H1 (cell line): ENCODE results near the gene MLLT11. TPM values are rescaled to one million over a fixed set of nuclear protein-coding genes. Genes with fewer than 3 reads are reported as not detected.

Experiments used
- CTCF ChIA-PET: fragments of 300-600 bp; sonication (Branson Sonifier 250); formaldehyde crosslinking; loops from one replicate; lab custom pipeline; 2021; ENCODE audit not compliant: partially characterized antibody; lab: Charles Lee
- POLR2A ChIA-PET: fragments of 300-600 bp; sonication (Branson Sonifier 250); formaldehyde crosslinking; loops from one replicate; lab custom pipeline; 2021; ENCODE audit warnings: inconsistent platforms; ENCODE audit not compliant: partially characterized antibody; lab: Charles Lee
- DNase-seq, 2 experiments: peaks; one replicate each; pipeline versions ENCODE4 v3.0.0 to v3.0.0-alpha.2; 2010 to 2022; ENCODE audit warnings: low spot score in 2 of 2, low read depth in 1 of 2, mixed read lengths in 1 of 2
- FAIRE-seq: peaks from 2 replicates; lab custom pipeline; 2011; peaks lifted over from hg19 to GRCh38; lab: Jason Lieb, UNC
- H2AFZ ChIP-seq: 2 replicates; pipeline ENCODE4 v1.8.1; 2012; ENCODE audit warnings: low read length, inconsistent platforms
- H2AK5ac ChIP-seq: 2 replicates; pipeline ENCODE4 v1.6.1; 2013; ENCODE audit warnings: low read depth, low read length
- H2BK120ac ChIP-seq: replicated peaks from 2 replicates; pipeline ENCODE3; 2013; ENCODE audit warnings: low read depth, low read length, inconsistent platforms
- H2BK12ac ChIP-seq: 2 replicates; pipeline ENCODE4 v1.6.1; 2013; ENCODE audit warnings: low read depth, low read length
- H2BK15ac ChIP-seq: 2 replicates; pipeline ENCODE4 v1.6.1; 2013; ENCODE audit warnings: low read length
- H2BK20ac ChIP-seq: 2 replicates; pipeline ENCODE4 v1.6.1; 2013; ENCODE audit warnings: low read length
- H2BK5ac ChIP-seq: 2 replicates; pipeline ENCODE4 v1.6.1; 2013; ENCODE audit warnings: low read depth, low read length
- H3K14ac ChIP-seq: 2 replicates; pipeline ENCODE4 v1.6.1; 2013; ENCODE audit warnings: inconsistent platforms; ENCODE audit not compliant: insufficient read length
- H3K18ac ChIP-seq: 2 replicates; pipeline ENCODE4 v1.6.1; 2013; ENCODE audit warnings: low read length; ENCODE audit errors: extremely low read depth
- H3K23ac ChIP-seq: 2 replicates; pipeline ENCODE4 v1.6.1; 2013; ENCODE audit warnings: inconsistent platforms; ENCODE audit not compliant: insufficient read length
- H3K23me2 ChIP-seq: 2 replicates; pipeline ENCODE4 v1.6.1; 2013; ENCODE audit warnings: low read depth, low read length
- H3K27ac ChIP-seq: 2 replicates; pipeline ENCODE4 v1.6.1; 2011; ENCODE audit warnings: low read depth, low read length, inconsistent platforms
- H3K27me3 ChIP-seq, 4 experiments: replicated peaks in 1 of 4; 1 replicate in 1 of 4; 2 replicates in 3 of 4; pipeline versions ENCODE4 v1.6.1 to v1.8.1; 2011 to 2013; ENCODE audit warnings: low read length in 3 of 4, mild to moderate bottlenecking in 3 of 4, inconsistent platforms in 2 of 4, mixed read lengths in 2 of 4, moderate library complexity in 1 of 4; ENCODE audit not compliant: control insufficient read depth in 3 of 4, insufficient read depth in 3 of 4; ENCODE audit errors: extremely low read depth in 1 of 4
- H3K36me3 ChIP-seq, 4 experiments: 2 replicates each; pipeline versions ENCODE4 v1.6.1 to v1.8.1; 2011 to 2013; ENCODE audit warnings: mild to moderate bottlenecking in 4 of 4, low read length in 3 of 4, moderate library complexity in 2 of 4, control low read depth in 1 of 4, inconsistent platforms in 1 of 4; ENCODE audit not compliant: insufficient read depth in 4 of 4, control insufficient read depth in 2 of 4
- H3K4ac ChIP-seq: replicated peaks from 2 replicates; pipeline ENCODE3; 2013; ENCODE audit warnings: low read length, low read depth, mixed read lengths, inconsistent platforms; ENCODE audit not compliant: insufficient read length
- H3K4me1 ChIP-seq, 4 experiments: replicated peaks in 1 of 4; 1 replicate in 1 of 4; 2 replicates in 3 of 4; pipeline versions ENCODE4 v1.6.1 to v1.8.1; 2011 to 2013; ENCODE audit warnings: low read length in 3 of 4, inconsistent platforms in 2 of 4, mixed read lengths in 1 of 4; ENCODE audit not compliant: insufficient read depth in 4 of 4, control insufficient read depth in 3 of 4
- H3K4me2 ChIP-seq, 2 experiments: 2 replicates each; pipeline versions ENCODE4 v1.6.1 to v1.8.1; 2011 to 2013; ENCODE audit warnings: low read depth in 2 of 2, low read length in 2 of 2, control low read depth in 1 of 2, inconsistent platforms in 1 of 2, mild to moderate bottlenecking in 1 of 2; ENCODE audit not compliant: insufficient read depth in 1 of 2
- H3K4me3 ChIP-seq, 4 experiments: fragments of 200-600, 300-600 bp in 1 of 4; sonication (generic), shearing (Covaris generic), sonication (Bioruptor Twin) in 1 of 4; 2 replicates each; pipeline versions ENCODE4 v1.5.1 to v1.8.1; 2011 to 2016; ENCODE audit warnings: low read length in 4 of 4, low read depth in 3 of 4, control low read depth in 2 of 4, inconsistent platforms in 2 of 4, mild to moderate bottlenecking in 2 of 4, mixed read lengths in 1 of 4, moderate library complexity in 1 of 4; ENCODE audit not compliant: insufficient read depth in 2 of 4; ENCODE audit errors: extremely low read depth in 1 of 4
- H3K56ac ChIP-seq: replicated peaks from 2 replicates; pipeline ENCODE3; 2013; ENCODE audit warnings: low read depth, mild to moderate bottlenecking, mixed read lengths, low read length, inconsistent platforms; ENCODE audit not compliant: insufficient read length
- H3K79me1 ChIP-seq: 2 replicates; pipeline ENCODE4 v1.6.1; 2013; ENCODE audit warnings: low read depth, low read length, control low read depth
- H3K79me2 ChIP-seq, 2 experiments: 2 replicates each; pipeline versions ENCODE4 v1.6.1 to v1.8.1; 2012 to 2013; ENCODE audit warnings: low read length in 2 of 2, mild to moderate bottlenecking in 2 of 2, inconsistent platforms in 1 of 2; ENCODE audit not compliant: insufficient read depth in 2 of 2, control insufficient read depth in 1 of 2
- H3K9ac ChIP-seq, 4 experiments: replicated peaks in 1 of 4; 1 replicate in 1 of 4; 2 replicates in 3 of 4; pipeline versions ENCODE4 v1.6.1 to v1.8.1; 2011 to 2013; ENCODE audit warnings: low read depth in 3 of 4, low read length in 3 of 4, control low read depth in 2 of 4, mild to moderate bottlenecking in 2 of 4, moderate library complexity in 2 of 4, inconsistent platforms in 1 of 4; ENCODE audit errors: extremely low read depth in 1 of 4
- H3K9me3 ChIP-seq, 2 experiments: 2 replicates each; pipeline versions ENCODE4 v1.6.1 to v1.8.1; 2012 to 2013; ENCODE audit warnings: mild to moderate bottlenecking in 2 of 2, moderate library complexity in 2 of 2, control low read depth in 1 of 2, inconsistent platforms in 1 of 2, low read depth in 1 of 2, low read length in 1 of 2, mixed read lengths in 1 of 2; ENCODE audit not compliant: insufficient read depth in 2 of 2
- H4K20me1 ChIP-seq, 2 experiments: replicated peaks in 1 of 2; 2 replicates each; pipeline versions ENCODE3 to v1.8.1; 2011 to 2013; ENCODE audit warnings: inconsistent platforms in 2 of 2, low read length in 2 of 2, mild to moderate bottlenecking in 1 of 2; ENCODE audit not compliant: insufficient read depth in 2 of 2, control insufficient read depth in 1 of 2
- H4K5ac ChIP-seq: 2 replicates; pipeline ENCODE4 v1.6.1; 2013; ENCODE audit warnings: low read length, low read depth, mixed read lengths, inconsistent platforms; ENCODE audit not compliant: insufficient read length
- H4K8ac ChIP-seq: 2 replicates; pipeline ENCODE4 v1.8.0; 2013; ENCODE audit warnings: mild to moderate bottlenecking, moderate library complexity, low read length, inconsistent platforms; ENCODE audit not compliant: insufficient read depth; ENCODE audit errors: extremely low read depth
- H4K91ac ChIP-seq: replicated peaks from 2 replicates; pipeline ENCODE3; 2013; ENCODE audit warnings: low read length, mixed read lengths, inconsistent platforms; ENCODE audit not compliant: insufficient read length
- BCL11A ChIP-seq, 2 experiments: IDR thresholded peaks; one replicate each; pipeline ENCODE4 v1.6.1; 2011; ENCODE audit warnings: low read depth in 2 of 2, low read length in 2 of 2, mild to moderate bottlenecking in 2 of 2
- CREB1 ChIP-seq: IDR thresholded peaks from 2 replicates; pipeline ENCODE4 v1.6.1; 2012; ENCODE audit warnings: inconsistent platforms
- GABPA ChIP-seq: IDR thresholded peaks from 2 replicates; pipeline ENCODE4 v1.6.1; 2011; ENCODE audit warnings: mild to moderate bottlenecking, low read length, moderate library complexity, borderline replicate concordance; ENCODE audit not compliant: insufficient read depth
- HDAC2 ChIP-seq, 2 experiments: fragments of 300-600 bp in 1 of 2; sonication (generic) in 1 of 2; IDR thresholded peaks; 2 replicates each; pipeline ENCODE4 v1.6.1; 2011 to 2012; ENCODE audit warnings: low read depth in 2 of 2, low read length in 2 of 2, mild to moderate bottlenecking in 2 of 2, moderate library complexity in 2 of 2, borderline replicate concordance in 1 of 2, inconsistent platforms in 1 of 2
- HDAC6 ChIP-seq: IDR thresholded peaks from one replicate; pipeline ENCODE4 v1.7.1; 2012; ENCODE audit warnings: low read depth, mild to moderate bottlenecking, inconsistent platforms, low read length, moderate library complexity
- RBBP5 ChIP-seq: IDR thresholded peaks from 2 replicates; pipeline ENCODE4 v1.7.1; 2012; ENCODE audit warnings: low read depth, mild to moderate bottlenecking, inconsistent platforms, low read length, moderate library complexity, borderline replicate concordance
- WGBS, 2 experiments: shearing (Covaris generic) in 1 of 2; methylation state at CpG; one replicate each; pipeline versions ENCODE4 v1.1.6 to v1.1.7; 2013 to 2015; ENCODE audit warnings: low lambda C conversion rate in 2 of 2, mixed read lengths in 2 of 2, inconsistent platforms in 1 of 2, low coverage in 1 of 2, missing lambda C conversion rate in 1 of 2; ENCODE audit not compliant: insufficient replicate concordance in 2 of 2, insufficient coverage in 1 of 2, insufficient read length in 1 of 2; ENCODE audit errors: extremely low coverage in 1 of 2, missing lambda C conversion rate in 1 of 2; 5-methylcytosine and 5-hydroxymethylcytosine counted together
- polyA plus RNA-seq, 7 experiments: library from polyadenylated mRNA; depleted of rRNA in 3 of 7; stranded (reverse) in 5 of 7; unstranded in 2 of 7; fragments of >200 nt in 5 of 7; fragments of 200-250 nt in 2 of 7; gene quantifications; 1 replicate in 5 of 7; 2 replicates in 1 of 7; 4 replicates in 1 of 7; pipeline versions ENCODE4 v1.2.1 to v1.2.3, GENCODE V29; 2011 to 2013; ENCODE audit warnings: missing spikeins in 2 of 7, mixed read lengths in 2 of 7
- total RNA-seq: library from RNA; stranded (reverse); fragmentation: NEBNext Ultra II Directional; extraction: Animal tissue kit (Norgen Biotek cat#: 25700); gene quantifications from 2 replicates; pipeline ENCODE4 v1.2.1, GENCODE V29; 2021
- TF ChIP-seq, protein P1 (sequence below), 3 experiments: IDR thresholded peaks; 1 replicate in 2 of 3; 2 replicates in 1 of 3; pipeline versions ENCODE4 v1.5.1 to v1.6.1; 2011; ENCODE audit warnings: low read length in 3 of 3, mild to moderate bottlenecking in 3 of 3, inconsistent platforms in 2 of 3, low read depth in 1 of 3, moderate library complexity in 1 of 3; ENCODE audit not compliant: insufficient read depth in 1 of 3; ENCODE audit errors: control extremely low read depth in 1 of 3
- TF ChIP-seq, protein P2 (sequence below): IDR thresholded peaks from 2 replicates; pipeline ENCODE4 v1.6.1; 2011; ENCODE audit warnings: low read length, improper control_type of control experiment

MLLT11 gene
- total and polyA plus RNA-seq, 2 of the 8 experiments (the other 6 are each of a cell fraction or from before 2014, with no cell fraction given), result 13.7 to 18.1 TPM

DNA sequence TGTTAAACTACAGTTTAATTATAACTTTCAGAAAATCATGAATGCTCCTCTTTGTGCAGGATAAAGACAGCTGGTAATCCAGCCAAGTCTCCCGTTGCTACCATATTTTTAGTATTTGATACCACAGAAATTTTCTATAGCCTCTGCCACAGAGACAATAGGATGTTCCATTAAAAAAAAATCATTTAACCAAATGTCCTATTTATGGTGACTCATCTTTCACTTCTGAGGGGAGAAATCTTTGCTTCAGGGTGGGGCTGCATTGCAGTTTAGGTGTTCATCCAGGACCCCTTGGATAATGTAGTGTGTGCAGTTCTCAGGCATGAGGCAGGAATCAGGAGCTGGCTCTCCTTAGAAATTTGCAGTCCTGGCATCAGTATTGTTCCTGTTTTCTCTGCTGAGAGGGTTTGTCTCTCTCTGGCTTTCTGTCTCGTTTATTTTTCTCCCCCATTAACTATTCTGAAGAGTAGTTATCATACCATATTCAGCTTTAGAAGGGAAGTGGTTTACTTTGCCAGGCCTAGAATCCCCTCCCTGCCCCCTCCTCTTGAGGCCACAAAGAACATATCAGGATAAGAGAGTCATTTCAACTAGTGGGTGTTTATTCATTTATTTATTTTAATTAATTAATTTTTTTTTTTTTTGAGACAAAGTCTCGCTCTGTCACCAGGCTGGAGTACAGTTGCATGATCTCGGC is 48.9 kb upstream of the MLLT11 start:
- no peak overlapping the region for H3K4ac ChIP-seq
- H3K79me2 ChIP-seq, result peaks cover 0 to 5% of the 10 kb centered on the region in 2 experiments; a peak in 2 of 4 replicates
- H2BK12ac ChIP-seq, result no peak overlapping the region
- no peak for FAIRE-seq
- no peak overlapping the region for H2BK5ac ChIP-seq
- no peak overlapping the region for H2AFZ ChIP-seq
- H3K36me3 ChIP-seq, result no peaks in the 10 kb centered on the region
- H3K27ac ChIP-seq, result no peak overlapping the region
- H2BK120ac ChIP-seq, result no peak overlapping the region
- no peak overlapping the region for H3K14ac ChIP-seq
- no peak overlapping the region for H3K9ac ChIP-seq
- peaks cover 4% of the 10 kb centered on the region for H3K23me2 ChIP-seq
- no peak overlapping the region for H3K18ac ChIP-seq
- H3K27me3 ChIP-seq, result no peaks in the 10 kb centered on the region
- no peak overlapping the region for H3K4me3 ChIP-seq
- no peak for DNase-seq
- no peak overlapping the region for H2BK20ac ChIP-seq
- H3K79me1 ChIP-seq, result no peaks in the 10 kb centered on the region
- H4K20me1 ChIP-seq, result no peaks in the 10 kb centered on the region
- 91% methylated on average over 4 of the region's 4 CpGs; no CpG with 5 or more reads in 1 of the 2 experiments for WGBS, 2 experiments
- no peak overlapping the region for H3K4me2 ChIP-seq
- no peak overlapping the region for H4K5ac ChIP-seq
- H4K91ac ChIP-seq, result no peak overlapping the region
- H3K4me1 ChIP-seq, result peaks cover 5 to 9% (median 6%) of the 10 kb centered on the region in 4 experiments; a peak in 6 of 7 replicates
- POLR2A ChIA-PET, result interaction anchor here (0.7 to 1.3 kb wide), 3 partner anchors 31 to 576 kb away, joined by 3 read pairs; no protein-coding TSS in a partner anchor
- no peak overlapping the region for H3K23ac ChIP-seq
- no peak overlapping the region for H4K8ac ChIP-seq
- H2AK5ac ChIP-seq, result no peak overlapping the region
- no peak overlapping the region for H3K56ac ChIP-seq
- no peaks in the 10 kb centered on the region for H3K9me3 ChIP-seq
- no peak overlapping the region for H2BK15ac ChIP-seq
- CTCF ChIA-PET, result interaction anchor here (0.5 to 1.4 kb wide), 5 partner anchors 10 to 297 kb away, joined by 3 to 8 read pairs (median 3); no protein-coding TSS in a partner anchor
- TF ChIP-seq CREB1 (no peak), GABPA (no peak), BCL11A (IDR thresholded peaks at IDR 0.05; ENCODE audit: low read depth in 2 of 2, low read length in 2 of 2) (no peak), HDAC2 (IDR thresholded peaks at IDR 0.05; ENCODE audit: borderline replicate concordance in 1 of 2, low read depth in 2 of 2, low read length in 2 of 2) (no peak), RBBP5 (no peak), HDAC6 (no peak)
- TF ChIP-seq, protein P1, sequence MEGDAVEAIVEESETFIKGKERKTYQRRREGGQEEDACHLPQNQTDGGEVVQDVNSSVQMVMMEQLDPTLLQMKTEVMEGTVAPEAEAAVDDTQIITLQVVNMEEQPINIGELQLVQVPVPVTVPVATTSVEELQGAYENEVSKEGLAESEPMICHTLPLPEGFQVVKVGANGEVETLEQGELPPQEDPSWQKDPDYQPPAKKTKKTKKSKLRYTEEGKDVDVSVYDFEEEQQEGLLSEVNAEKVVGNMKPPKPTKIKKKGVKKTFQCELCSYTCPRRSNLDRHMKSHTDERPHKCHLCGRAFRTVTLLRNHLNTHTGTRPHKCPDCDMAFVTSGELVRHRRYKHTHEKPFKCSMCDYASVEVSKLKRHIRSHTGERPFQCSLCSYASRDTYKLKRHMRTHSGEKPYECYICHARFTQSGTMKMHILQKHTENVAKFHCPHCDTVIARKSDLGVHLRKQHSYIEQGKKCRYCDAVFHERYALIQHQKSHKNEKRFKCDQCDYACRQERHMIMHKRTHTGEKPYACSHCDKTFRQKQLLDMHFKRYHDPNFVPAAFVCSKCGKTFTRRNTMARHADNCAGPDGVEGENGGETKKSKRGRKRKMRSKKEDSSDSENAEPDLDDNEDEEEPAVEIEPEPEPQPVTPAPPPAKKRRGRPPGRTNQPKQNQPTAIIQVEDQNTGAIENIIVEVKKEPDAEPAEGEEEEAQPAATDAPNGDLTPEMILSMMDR (IDR thresholded peaks at IDR 0.05; ENCODE audit: control extremely low read depth in 1 of 3, insufficient read depth in 1 of 3, low read depth in 1 of 3, low read length in 3 of 3), result no peak
- TF ChIP-seq, protein P2, sequence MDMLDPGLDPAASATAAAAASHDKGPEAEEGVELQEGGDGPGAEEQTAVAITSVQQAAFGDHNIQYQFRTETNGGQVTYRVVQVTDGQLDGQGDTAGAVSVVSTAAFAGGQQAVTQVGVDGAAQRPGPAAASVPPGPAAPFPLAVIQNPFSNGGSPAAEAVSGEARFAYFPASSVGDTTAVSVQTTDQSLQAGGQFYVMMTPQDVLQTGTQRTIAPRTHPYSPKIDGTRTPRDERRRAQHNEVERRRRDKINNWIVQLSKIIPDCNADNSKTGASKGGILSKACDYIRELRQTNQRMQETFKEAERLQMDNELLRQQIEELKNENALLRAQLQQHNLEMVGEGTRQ, result no peak
